Left kidney (tissue), 8 donors: ENCODE results near the gene CHD9. TPM values are rescaled to one million over a fixed set of nuclear protein-coding genes. Genes with fewer than 3 reads are reported as not detected.
"Not testable (repeated sequence)": the region's sequence is repeated elsewhere in the genome, so short reads cannot be mapped to it uniquely, and the experiment has no call there.

Experiments
- DNase-seq: peaks from one replicate; pipeline ENCODE4 v3.0.0-alpha.2; 2013
- long read RNA-seq, 8 donors: transcript quantifications; one replicate each; lab custom pipeline, GENCODE V29; 2026
- polyA plus RNA-seq: library from polyadenylated mRNA; unstranded; fragments of 120-200 nt; gene quantifications from one replicate; pipeline ENCODE4 v1.2.1, GENCODE V29; 2013; ENCODE audit not compliant: insufficient read length

Gene CHD9
- polyA plus RNA-seq: 74.3 TPM
- long read RNA-seq, donor 1, partial matches to known transcripts: 10 of 15 reads
- long read RNA-seq, donor 1, other reads (novel, unspliced or antisense): 0 of 15 reads
- long read RNA-seq, donor 2, partial matches to known transcripts: 0 of 4 reads
- long read RNA-seq, donor 2, other reads (novel, unspliced or antisense): 0 of 4 reads
- long read RNA-seq, donor 3, partial matches to known transcripts: 9 of 12 reads
- long read RNA-seq, donor 3, other reads (novel, unspliced or antisense): 0 of 12 reads
- long read RNA-seq, donor 4, partial matches to known transcripts: 0 of 1 reads
- long read RNA-seq, donor 4, other reads (novel, unspliced or antisense): 0 of 1 reads
- long read RNA-seq, donor 5, partial matches to known transcripts: 6 of 10 reads
- long read RNA-seq, donor 5, other reads (novel, unspliced or antisense): 0 of 10 reads
- long read RNA-seq, donor 6, partial matches to known transcripts: 0 of 1 reads
- long read RNA-seq, donor 6, other reads (novel, unspliced or antisense): 0 of 1 reads
- long read RNA-seq, donor 7, partial matches to known transcripts: 0 of 2 reads
- long read RNA-seq, donor 7, other reads (novel, unspliced or antisense): 0 of 2 reads
- long read RNA-seq, donor 8, partial matches to known transcripts: 0 of 1 reads
- long read RNA-seq, donor 8, other reads (novel, unspliced or antisense): 0 of 1 reads

- peak; percentile 90 for DNase-seq
These were observed at the start of gene CHD9 for GRCh38 chr16:53054670-53055485. CHD9 (plus strand) TSS chr16:53054991; CDS start chr16:53156090, 101,099 bp downstream.

- DNase-seq: no peak
These were observed 47.7 kb upstream of the CHD9 start for GRCh38 chr16:53007095-53007494.

GRCh38 chr16:53014287-53014686 lies 40.5 kb upstream of the CHD9 start:
- DNase-seq: no peak

- DNase-seq: no peak
These were observed 35.9 kb upstream of the CHD9 start for GRCh38 chr16:53018834-53019416.

- no peak for DNase-seq
These were observed 32.4 kb upstream of the CHD9 start for GRCh38 chr16:53022374-53022773.

- no peak for DNase-seq
These were observed 30.7 kb upstream of the CHD9 start for GRCh38 chr16:53024045-53024444.

- DNase-seq: no peak
These were observed 24.8 kb upstream of the CHD9 start for GRCh38 chr16:53029971-53030370.

GRCh38 chr16:53031323-53031942 lies 23.4 kb upstream of the CHD9 start:
- DNase-seq: no peak

- DNase-seq: no peak
These were observed 20.5 kb upstream of the CHD9 start for GRCh38 chr16:53034306-53034705.

GRCh38 chr16:53035176-53035942 lies 19.4 kb upstream of the CHD9 start:
- no peak for DNase-seq

- no peak for DNase-seq
These were observed 18.7 kb upstream of the CHD9 start for GRCh38 chr16:53036066-53036465.

GRCh38 chr16:53036711-53037110 lies 18.1 kb upstream of the CHD9 start:
- not testable (repeated sequence) for DNase-seq

GRCh38 chr16:53040788-53041187 lies 14.0 kb upstream of the CHD9 start:
- DNase-seq: no peak

- DNase-seq: no peak
These were observed 13.3 kb upstream of the CHD9 start for GRCh38 chr16:53041320-53042051.

- no peak for DNase-seq
These were observed 12.5 kb upstream of the CHD9 start for GRCh38 chr16:53042235-53042701.

GRCh38 chr16:53043428-53043831 lies 11.4 kb upstream of the CHD9 start:
- no peak for DNase-seq

- DNase-seq: no peak
These were observed 10.7 kb upstream of the CHD9 start for GRCh38 chr16:53043986-53044601.

GRCh38 chr16:53045341-53046220 lies 9.2 kb upstream of the CHD9 start:
- DNase-seq: no peak

GRCh38 chr16:53047515-53047914 lies 7.3 kb upstream of the CHD9 start:
- not testable (repeated sequence) for DNase-seq
